ENCODE data around the gene CTDSP2.

The CTDSP2 gene

DNA sequence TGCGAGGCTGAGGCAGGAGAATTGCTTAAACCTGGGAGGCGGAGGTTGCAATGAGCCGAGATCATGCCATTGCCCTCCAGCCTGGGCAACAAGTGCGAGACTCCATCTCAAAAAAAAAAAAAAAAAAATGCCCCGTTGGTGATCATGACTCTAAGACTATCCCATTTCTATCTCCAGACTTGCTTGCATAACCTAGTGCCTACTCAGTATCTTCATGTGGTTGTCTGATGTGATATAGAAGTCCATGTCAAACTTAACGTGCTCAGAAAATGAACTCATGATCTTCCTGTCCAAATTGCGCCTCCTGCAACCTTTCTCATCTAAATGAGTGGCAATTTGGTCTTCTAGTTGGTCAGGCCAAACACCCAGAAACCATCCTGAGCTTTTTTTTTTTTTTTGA lies 68.6 kb downstream of the CTDSP2 start:
- Histone ChIP-seq H3K36me3 (ENCODE audit: control insufficient read depth, low read length) (peaks cover 2% of the 10 kb centered on the region; the same call in 1 of the 2 replicates), H3K27ac (ENCODE audit: low read depth, low read length) (no peak overlapping the region), H3K9me2 (replicated peaks; ENCODE audit: control insufficient read depth, low read length) (no peaks in the 10 kb centered on the region), H3K79me2 (ENCODE audit: control insufficient read depth, low read length) (peaks cover 4% of the 10 kb centered on the region), H3K27me3 (ENCODE audit: control insufficient read depth, low read length) (no peaks in the 10 kb centered on the region), H3K4me3 (ENCODE audit: low read length) (no peak overlapping the region), H3K9me3 (ENCODE audit: control insufficient read depth, insufficient read depth, low read length) (no peaks in the 10 kb centered on the region), H3K4me2 (ENCODE audit: low read length) (no peak overlapping the region), H3K4me1 (ENCODE audit: control insufficient read depth, low read length) (peaks cover 16% of the 10 kb centered on the region), H3F3A (ENCODE audit: control insufficient read depth, insufficient read depth) (no peaks in the 10 kb centered on the region), H4K20me1 (ENCODE audit: control insufficient read depth, insufficient read depth, low read depth, low read length) (peaks cover under 1% of the 10 kb centered on the region; the same call in 1 of the 2 replicates)
- TF ChIP-seq, protein P1, sequence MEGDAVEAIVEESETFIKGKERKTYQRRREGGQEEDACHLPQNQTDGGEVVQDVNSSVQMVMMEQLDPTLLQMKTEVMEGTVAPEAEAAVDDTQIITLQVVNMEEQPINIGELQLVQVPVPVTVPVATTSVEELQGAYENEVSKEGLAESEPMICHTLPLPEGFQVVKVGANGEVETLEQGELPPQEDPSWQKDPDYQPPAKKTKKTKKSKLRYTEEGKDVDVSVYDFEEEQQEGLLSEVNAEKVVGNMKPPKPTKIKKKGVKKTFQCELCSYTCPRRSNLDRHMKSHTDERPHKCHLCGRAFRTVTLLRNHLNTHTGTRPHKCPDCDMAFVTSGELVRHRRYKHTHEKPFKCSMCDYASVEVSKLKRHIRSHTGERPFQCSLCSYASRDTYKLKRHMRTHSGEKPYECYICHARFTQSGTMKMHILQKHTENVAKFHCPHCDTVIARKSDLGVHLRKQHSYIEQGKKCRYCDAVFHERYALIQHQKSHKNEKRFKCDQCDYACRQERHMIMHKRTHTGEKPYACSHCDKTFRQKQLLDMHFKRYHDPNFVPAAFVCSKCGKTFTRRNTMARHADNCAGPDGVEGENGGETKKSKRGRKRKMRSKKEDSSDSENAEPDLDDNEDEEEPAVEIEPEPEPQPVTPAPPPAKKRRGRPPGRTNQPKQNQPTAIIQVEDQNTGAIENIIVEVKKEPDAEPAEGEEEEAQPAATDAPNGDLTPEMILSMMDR (IDR thresholded peaks at IDR 0.05; ENCODE audit: low read depth, low read length, poor library complexity, severe bottlenecking): no peak
- TF ChIP-seq EZH2phosphoT487 (IDR thresholded peaks at IDR 0.05; ENCODE audit: borderline replicate concordance, low read length): no peak

DNA sequence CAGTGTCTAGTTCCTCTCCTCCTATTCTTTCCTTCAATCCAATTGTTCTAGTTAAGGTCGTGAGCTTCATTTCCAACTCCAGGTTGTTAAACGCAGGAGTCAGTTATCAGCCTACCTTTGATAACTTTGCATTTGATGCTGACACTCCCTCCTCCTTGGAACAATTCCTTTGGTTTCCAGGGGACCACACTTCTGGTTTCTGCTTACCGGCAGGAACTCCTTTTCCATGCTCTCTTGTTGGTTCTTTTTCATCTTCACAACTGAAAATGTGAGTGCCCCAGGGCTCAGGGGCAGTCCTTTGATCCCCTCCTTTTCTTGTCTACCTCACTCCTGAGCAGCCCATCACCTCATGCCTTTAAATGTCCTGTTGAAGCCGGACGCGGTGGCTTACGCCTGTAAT lies 69.2 kb downstream of the CTDSP2 start:
- Histone ChIP-seq H3K36me3 (ENCODE audit: control insufficient read depth, low read length) (no peaks in the 10 kb centered on the region), H3K4me1 (ENCODE audit: control insufficient read depth, low read length) (peaks cover 19% of the 10 kb centered on the region), H3K27ac (ENCODE audit: low read depth, low read length) (no peak overlapping the region), H3K4me3 (ENCODE audit: low read length) (no peak overlapping the region), H4K20me1 (ENCODE audit: control insufficient read depth, insufficient read depth, low read depth, low read length) (no peaks in the 10 kb centered on the region), H3F3A (ENCODE audit: control insufficient read depth, insufficient read depth) (no peaks in the 10 kb centered on the region), H3K79me2 (ENCODE audit: control insufficient read depth, low read length) (no peaks in the 10 kb centered on the region), H3K27me3 (ENCODE audit: control insufficient read depth, low read length) (no peaks in the 10 kb centered on the region), H3K4me2 (ENCODE audit: low read length) (no peak overlapping the region), H3K9me2 (replicated peaks; ENCODE audit: control insufficient read depth, low read length) (no peaks in the 10 kb centered on the region), H3K9me3 (ENCODE audit: control insufficient read depth, insufficient read depth, low read length) (no peaks in the 10 kb centered on the region)
- no peak for TF ChIP-seq EZH2phosphoT487 (IDR thresholded peaks at IDR 0.05; ENCODE audit: borderline replicate concordance, low read length)
- TF ChIP-seq, protein P1 (IDR thresholded peaks at IDR 0.05; ENCODE audit: low read depth, low read length, poor library complexity, severe bottlenecking): no peak

DNA sequence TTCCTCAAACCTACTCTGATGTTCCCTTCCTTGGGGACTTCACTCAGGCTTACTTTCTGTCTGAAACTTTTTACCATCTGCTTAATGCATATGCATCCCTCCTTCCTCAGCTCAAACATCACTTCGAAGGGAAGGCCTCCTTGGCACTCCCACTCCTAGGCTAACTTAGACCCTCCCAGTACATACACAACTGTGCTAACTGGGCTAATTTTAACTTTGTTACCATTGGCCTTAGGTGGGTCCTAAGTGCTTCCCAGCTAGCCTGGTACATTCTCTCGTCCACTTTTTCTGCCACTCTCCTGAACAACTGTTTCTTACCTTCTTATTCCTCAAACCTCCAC lies 70.3 kb downstream of the CTDSP2 start:
- Histone ChIP-seq H3K4me2 (ENCODE audit: low read length) (no peak overlapping the region), H3K36me3 (ENCODE audit: control insufficient read depth, low read length) (no peaks in the 10 kb centered on the region; the same call in 1 of the 2 replicates), H3K4me1 (ENCODE audit: control insufficient read depth, low read length) (peaks cover 10% of the 10 kb centered on the region), H3K4me3 (ENCODE audit: low read length) (no peak overlapping the region), H3K9me3 (ENCODE audit: control insufficient read depth, insufficient read depth, low read length) (no peaks in the 10 kb centered on the region), H4K20me1 (ENCODE audit: control insufficient read depth, insufficient read depth, low read depth, low read length) (no peaks in the 10 kb centered on the region), H3K27me3 (ENCODE audit: control insufficient read depth, low read length) (no peaks in the 10 kb centered on the region), H3K27ac (ENCODE audit: low read depth, low read length) (no peak overlapping the region), H3F3A (ENCODE audit: control insufficient read depth, insufficient read depth) (no peaks in the 10 kb centered on the region), H3K9me2 (replicated peaks; ENCODE audit: control insufficient read depth, low read length) (no peaks in the 10 kb centered on the region), H3K79me2 (ENCODE audit: control insufficient read depth, low read length) (peaks cover 4% of the 10 kb centered on the region)
- TF ChIP-seq, protein P1 (IDR thresholded peaks at IDR 0.05; ENCODE audit: low read depth, low read length, poor library complexity, severe bottlenecking): peak; percentile 9
- no peak for TF ChIP-seq EZH2phosphoT487 (IDR thresholded peaks at IDR 0.05; ENCODE audit: borderline replicate concordance, low read length)
